ENCODE data around the gene PSMB8. TPM values are rescaled to one million over a fixed set of nuclear protein-coding genes. Genes with fewer than 3 reads are reported as not detected.
A peak's percentile ranks its signal among the peaks of the same experiment; 100 is the strongest.
"Not testable (repeated sequence)": the region's sequence is repeated elsewhere in the genome, so short reads cannot be mapped to it uniquely, and the experiment has no call there.

The PSMB8 gene
- total RNA-seq, result 5.3 TPM

DNA sequence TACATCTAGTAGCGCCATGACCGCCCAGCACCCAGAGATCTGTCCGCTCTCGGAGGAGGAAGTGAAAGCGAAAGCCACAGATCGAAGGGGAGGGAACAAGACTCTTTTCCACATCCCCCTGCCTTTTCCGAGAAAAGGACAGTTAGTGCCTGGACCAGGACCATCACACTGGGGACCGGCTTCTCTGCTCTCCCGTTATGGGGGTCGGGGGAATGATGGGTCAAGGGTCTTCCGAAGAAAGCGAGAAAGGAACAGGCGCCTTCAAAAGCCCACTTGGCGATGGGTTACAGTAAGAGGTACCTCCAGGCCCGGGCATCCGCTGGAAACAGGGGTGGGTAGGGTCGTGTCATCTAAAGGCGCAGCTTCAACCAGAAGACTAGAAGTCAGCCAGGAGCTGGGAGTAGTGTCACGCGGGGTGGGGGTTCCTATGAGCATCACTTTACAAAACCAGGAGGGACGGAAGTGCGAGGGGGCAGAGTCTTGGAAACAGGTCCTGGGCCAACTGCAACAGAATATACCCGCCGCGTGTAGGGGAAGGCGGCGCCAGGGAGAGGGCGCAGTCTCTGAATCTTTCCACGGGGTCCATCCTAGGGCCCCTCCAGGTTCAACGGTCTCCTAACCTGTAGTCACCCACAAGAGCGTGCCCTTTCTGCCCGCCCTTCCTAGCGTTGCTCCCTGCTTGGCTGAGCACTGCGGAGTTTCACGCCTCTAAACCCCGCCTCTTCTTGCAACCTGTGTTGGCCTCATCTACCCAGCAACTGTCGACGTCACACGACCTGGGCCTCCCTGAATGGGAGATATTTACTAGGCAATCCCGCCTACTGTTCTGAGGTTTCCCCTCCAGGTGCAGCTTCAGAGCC, at the start of gene PSMB8:
TSS of gene PSMB8 (minus strand) at position 69 of the 860 bp plus-strand sequence. CDS start at position 18, 51 bp downstream.
- DNase-seq, result peak; percentile 92

DNA sequence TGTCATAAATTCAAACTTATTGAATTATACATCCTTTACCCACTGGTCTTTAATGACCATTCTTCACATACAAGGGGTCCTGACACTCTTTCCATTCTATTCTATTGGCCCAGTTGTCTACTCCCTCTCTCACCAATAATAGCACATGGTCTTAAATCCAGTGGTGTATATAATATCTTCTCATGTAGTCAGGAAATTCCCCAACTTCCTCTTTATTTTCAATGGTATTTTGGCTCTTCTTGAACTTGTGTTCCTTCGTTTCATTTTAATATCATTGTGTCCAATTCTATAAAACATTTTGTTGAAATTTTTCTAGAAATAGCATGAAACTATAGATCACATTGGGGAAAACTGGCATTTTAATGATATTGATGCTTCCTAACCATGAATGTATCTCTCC, 47.0 kb upstream of the PSMB8 start:
- no peak for DNase-seq

DNA sequence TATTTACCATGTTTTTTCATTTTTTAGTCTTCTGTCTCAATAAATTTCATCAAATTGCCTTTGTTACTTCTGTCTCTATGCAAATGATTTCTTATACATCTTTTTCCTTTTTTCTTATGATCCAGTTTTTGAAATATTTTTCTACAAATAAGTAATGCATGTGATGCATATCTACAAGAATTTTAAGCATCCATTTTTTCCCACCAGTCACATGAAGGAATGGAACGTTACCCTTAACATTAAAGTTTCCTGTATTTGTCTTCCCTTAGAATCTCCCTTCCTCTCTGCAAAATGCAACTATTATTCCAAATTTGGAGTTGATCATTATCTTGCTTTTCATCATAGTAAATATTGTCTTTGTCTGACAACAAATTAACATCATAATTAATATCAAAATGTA, 45.7 kb upstream of the PSMB8 start:
- DNase-seq, result no peak

DNA sequence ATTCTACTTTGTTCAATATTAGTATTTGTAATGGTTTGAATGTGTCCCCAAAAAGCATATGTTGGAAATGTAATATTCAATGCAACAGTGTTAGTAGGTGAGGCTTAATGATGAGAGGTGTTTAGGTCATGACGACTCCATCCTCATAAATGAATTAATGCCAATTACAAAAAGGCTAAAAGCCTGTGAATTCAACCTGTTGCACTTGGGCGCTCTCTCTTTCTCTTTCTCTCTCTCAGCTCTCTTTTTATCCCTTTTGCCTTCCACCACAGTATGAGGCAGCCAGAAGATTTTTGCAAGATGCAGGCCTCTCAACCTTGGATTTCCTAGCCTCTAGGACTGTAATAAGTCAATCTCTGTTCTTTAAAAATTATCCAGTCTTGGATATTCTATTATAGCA, 44.7 kb upstream of the PSMB8 start:
- DNase-seq, result no peak

DNA sequence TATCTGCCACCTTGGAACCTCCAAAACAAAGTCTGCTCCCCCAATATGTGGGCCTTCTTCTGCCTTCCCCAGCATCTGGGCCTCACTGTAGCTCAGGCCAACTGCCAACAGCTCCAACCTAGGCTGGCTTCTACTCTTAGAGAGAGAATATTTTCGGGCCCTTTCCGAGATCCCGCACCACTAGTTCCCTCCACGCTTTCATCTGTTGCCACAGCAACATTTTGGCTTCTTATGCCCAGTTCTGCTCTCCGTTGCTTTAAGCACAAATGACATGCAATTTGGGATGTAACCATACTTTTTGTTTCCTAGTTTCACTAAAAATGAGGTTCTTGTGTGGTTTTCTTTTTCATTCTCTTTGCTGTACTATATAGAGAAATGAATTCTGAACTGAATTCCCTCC, 43.8 kb upstream of the PSMB8 start:
- DNase-seq, result no peak

DNA sequence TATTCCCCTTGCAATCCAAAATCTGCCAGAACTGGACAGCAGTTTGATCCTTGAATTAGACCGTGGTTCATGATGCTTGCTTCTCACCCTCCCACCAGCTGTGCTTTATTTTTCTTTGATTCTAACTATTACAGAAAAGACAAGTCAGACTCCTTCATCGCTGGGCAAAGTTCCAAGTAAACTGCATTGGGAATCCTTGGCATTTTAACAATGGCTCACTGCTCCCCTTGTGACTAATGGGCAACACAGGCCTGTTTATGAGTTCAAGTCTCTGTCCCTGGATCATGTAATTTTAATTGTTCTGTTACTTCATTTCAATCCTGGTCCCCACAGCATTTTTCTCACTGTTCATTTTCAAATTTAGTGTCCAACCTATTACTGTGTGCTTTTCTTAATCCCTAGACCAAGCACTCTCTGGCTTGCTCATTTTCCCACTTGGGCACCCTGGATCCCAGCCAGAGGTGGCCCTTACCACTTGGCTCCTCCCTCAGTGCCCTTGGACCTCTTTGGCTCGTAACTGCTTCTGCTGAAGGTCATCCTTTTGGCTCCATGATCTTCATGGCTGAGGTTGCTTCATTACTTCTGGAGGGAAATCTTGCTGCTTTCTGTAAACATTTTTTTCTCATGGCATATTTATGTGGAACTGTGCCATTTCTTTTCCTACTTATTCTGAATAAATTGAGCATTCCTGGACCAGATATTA, 43.0 kb upstream of the PSMB8 start:
- DNase-seq, result no peak

DNA sequence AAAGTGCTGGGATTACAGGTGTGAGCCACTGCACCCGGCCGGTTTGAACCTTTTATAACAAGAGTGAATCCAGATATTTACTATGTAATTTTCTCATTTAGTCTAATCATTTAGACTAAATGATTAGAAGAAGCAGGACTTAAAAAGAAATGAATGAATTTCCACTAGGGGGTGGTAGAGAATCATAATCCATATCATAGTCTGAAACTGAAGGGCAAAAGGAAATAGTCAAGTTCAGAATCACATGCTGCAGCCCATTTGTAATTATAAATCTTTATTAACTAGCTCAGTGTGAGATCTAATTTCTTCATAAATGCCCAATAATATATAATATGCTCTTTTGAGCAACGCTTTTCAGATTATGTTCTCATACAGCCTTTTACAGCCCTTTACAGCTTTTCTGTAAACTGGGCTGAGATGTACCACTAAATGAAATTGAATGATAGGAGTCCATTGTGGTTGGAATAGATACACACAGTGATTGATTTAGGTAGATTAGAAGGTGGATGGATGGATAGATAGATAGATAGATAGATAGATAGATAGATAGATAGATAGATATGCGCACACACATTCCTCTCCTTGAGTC, 41.9 kb upstream of the PSMB8 start:
- no peak for DNase-seq

DNA sequence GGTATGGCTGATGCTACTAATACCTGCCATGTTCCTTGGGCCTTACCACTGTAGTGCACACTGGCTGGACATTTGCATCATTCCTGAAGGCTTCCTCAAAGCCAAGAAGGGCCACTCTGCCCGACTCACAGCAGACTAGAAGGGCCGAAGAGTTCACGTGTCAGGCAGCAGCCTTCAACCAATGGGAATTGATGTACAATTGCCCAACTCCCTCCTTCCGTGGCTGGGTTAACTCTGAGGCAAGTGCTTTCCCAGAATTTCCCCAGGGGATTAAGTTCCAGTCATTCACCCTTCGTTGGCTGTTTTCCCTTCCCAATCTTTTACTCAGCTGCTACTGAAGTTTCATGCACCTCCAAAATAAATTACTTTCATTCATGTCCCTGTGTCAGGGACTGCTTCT, 39.9 kb upstream of the PSMB8 start:
- DNase-seq, result no peak

DNA sequence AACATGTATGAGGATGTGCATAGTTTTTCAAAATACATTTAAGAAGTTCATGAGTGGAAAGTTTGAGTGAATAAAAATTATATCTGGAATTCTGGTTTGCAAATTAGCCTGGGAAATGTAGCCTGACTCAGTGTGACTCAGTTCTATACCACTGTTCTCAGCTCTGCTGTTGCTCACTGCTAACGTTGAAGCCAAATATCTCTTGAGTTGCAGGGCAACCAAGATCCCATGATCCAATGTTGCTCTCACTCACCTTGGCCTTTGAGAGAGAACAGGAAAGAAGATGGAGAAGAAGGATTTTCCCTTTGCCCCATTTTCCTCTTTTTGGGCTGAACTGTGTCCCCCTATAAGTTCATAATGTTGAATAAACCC, 39.0 kb upstream of the PSMB8 start:
- DNase-seq, result no peak

DNA sequence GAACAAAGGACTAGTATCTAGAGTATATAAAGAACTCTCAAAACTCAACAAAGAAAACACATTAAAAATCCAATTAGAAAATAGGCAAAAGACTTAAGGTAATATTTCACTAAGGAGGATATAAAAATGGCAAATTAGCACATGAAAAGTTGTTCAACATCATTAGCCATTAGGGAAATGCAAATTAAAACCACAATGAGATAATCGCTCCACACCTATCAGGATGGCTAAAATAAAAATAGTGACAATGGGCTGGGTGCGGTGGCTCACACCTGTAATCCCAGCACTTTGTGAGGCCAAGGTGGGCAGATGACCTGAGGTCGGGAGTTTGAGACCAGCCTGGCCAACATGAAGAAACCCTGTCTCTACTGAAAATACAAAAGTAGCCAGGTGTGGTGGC, 37.1 kb upstream of the PSMB8 start:
- not testable (repeated sequence) for DNase-seq

DNA sequence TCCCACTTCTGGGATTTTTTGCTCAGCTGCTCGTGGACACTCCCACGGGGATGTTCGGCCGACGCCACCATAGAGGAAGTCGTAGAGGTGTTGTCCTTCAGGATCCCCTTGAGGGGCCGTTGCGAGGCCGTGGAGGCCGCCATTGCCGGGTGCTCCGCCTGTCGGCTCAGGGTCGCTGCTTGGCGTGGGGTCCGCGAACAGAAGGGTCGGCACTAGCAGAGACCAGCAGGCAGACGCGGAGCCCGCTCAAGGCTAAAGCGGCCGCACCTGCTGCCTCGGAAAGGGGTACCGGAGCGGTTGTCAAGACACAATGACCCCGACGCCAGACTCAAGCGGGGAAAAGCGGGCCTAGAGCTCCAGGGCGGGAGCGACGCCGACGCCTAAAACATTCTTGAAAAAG, 35.8 kb upstream of the PSMB8 start:
- no peak for DNase-seq

DNA sequence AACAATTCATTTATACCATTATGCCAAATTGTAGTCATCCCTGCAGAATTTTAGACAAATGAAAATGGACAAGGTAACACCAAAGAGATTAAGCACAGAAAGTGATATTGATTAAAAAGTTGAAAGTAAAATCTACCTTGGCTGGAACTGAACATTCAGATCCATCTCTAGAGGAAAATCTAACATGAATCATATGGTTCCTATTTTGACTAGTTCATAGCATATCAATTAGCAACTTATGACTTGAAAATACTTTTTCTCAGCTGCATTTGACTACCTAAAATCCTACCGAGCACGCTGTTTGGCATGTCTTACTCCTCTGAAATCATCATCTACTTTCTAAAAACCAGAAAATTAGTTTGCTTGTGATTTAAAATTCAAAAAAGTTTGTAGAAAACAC, 32.8 kb upstream of the PSMB8 start:
- DNase-seq, result no peak

DNA sequence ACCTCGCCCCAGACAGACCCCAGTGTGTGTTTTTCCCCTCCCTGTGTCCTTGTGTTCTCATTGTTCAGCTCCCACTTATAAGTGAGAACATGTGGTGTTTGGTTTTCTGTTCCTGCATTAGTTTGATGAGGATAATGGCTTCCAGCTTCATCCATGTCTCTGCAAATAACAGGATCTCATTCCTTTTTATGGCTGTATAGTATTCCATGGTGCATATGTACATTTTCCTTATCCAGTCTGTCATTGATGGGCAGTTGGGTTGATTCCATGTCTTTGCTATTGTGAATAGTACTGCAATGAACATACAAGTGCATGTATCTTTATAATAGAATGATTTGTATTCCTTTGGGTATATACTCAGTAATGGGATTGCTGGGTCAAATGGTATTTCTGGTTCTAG, 30.1 kb upstream of the PSMB8 start:
- DNase-seq, result not testable (repeated sequence)

DNA sequence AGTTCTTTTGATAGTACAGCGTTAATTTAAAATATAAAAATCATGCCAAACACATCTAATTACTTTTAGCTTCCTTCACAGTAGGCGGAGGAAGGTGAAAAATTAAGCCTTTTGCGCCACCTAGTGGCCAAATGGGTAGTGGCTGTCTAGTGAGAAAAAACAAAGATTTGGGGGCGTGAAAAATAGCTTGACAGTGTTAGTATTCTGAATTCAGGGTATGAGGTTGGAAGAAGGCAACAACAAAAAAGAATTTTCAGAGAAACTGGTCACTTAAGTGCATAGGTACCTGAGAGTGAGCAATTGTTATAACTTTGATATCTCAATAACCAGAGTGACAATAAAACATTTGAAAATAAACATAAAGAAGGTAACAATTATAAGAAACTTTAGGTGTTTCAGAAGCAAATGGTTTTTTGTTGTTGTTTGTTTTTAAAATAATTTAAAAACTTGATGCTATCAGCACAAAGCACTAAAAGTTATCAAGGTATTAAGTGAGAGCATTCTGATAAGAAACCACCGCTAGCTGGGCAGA, 24.5 kb upstream of the PSMB8 start:
- peak; percentile 48 for DNase-seq

DNA sequence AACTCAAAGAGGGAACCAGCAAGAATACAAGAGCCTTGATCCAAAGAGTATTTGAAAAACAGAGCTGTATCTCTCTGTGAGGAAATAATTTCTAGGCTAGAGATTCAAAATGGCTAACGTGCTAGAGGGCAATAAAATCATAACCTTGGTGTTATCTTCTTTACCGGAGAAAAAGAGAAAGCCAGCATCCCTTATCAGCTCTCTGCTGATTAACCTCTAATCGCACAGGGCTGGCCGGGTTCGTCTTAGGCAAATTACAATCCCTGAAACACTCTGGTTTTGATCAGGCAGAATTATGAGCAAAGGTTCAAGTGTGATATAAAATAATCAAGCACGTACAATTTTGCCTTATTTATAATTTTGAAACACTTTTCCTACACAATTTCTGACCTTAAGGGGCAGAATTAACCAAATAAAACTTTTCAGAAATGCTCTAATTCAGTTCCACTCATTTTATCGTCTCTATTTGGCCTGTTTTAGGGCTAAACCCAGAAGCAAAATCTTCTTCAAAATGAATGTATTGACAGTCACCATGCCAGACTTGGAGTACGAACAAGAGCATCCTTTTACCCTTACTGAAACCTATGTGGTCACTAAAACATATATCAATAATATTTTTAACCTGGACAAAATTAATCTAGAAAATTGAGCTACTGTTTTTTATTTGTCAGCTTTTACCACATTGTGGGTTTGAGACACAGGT, 23.9 kb upstream of the PSMB8 start:
- no peak for DNase-seq

DNA sequence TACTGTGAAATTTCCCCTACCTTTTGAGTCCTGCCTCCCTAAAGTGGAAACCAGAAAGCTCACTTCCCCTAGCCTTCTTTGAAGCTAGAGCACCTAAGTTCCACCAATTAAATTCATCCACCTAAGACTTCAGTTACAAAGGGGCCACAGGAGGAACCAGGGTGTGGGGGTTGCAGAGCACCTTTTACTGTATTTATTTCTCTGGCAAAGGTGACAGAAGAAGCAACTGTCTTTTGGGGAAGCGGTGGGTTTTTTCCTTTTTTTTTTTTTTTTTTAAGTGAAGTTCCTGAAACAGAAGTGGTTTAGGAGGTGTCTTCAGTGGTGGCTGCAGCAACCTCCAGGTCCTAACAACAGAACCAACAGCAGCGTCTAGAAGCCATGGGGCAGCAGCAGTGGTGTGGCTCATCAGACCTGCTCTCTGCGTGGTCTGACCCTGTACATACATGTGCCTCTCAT, 23.2 kb upstream of the PSMB8 start:
- no peak for DNase-seq

DNA sequence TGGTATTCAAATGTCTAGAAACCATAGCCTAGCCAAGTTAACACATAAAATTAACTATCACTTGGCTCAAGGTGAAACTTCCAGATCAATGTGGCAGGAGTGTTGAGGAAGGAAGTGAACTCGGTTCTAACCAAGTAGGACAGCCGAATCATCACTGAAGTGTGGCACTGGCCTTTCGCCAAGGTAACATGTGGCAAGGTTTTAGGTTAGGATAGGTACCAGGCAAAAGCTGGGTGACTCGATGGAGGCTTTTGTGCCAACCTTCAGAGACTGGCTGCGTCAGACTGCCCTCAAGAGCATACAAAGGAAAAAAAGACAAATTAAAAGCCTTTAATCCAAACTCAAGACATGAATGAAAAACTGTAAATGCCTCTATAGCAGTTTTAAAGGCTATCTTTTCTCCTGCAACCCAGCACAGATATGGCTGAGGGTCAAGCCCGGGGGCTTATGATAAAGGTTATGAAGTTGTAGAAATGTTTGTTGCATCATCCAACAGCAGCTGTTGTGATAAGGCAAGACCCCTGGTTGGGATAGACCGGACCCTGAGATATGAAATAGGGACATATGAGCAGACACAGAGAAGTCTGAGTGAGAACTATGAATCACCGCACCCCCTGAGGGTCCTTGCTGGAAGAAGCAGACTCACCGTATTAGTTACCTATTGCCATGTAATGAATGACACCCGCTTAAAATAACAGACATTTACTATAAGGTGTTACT, 22.0 kb upstream of the PSMB8 start:
- DNase-seq, result no peak

DNA sequence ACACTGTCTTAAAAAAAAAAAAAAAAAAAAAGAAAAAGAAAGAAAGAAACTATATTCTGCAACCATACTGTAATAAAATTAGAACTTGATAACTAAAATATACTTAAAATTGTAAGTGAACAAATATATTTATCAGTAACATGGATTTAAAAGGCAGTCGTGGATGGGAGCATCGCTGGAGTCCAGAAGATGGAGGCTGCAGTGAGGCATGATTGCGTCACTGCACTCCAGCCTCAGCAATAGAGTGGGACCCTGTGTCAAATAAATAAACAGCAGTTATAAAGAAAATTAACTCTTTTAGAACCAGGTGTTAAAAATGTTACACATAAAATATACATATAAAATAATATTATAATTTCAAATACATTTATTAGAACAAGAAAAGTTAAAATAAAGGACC, 18.9 kb upstream of the PSMB8 start:
- no peak for DNase-seq

DNA sequence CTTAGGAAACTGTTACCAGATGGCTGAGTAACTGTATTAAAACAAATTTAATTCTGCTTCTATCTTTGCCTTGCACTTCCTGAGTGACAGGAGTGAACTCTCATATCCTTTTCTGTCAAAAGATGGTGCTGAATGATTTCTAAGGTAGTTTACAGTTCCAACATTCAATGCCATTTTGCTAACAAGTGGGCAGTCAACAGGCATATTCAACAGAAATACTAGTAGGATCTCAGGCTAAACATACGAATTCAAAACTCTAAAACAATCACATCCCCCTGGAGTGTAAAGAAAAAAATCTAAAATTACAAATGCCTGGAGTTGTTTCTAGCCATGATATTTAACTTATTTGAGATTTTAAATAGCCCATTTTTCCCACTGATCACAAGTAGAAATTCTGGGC, 16.8 kb upstream of the PSMB8 start:
- DNase-seq, result no peak

DNA sequence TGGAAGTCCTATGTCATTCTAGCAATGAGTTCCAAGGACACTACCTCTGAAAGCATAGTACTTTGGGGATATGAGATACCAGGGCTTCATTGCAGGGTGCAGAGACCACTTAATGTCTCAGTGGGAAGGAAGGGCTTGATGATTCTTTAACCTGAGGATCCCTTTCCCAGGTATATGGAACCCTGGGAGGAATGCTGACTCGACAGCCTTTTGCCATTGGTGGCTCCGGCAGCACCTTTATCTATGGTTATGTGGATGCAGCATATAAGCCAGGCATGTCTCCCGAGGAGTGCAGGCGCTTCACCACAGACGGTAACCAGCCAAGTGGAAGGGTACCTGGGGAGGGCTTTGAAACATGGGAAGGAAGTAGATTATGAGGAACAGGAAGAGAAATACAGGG, 14.3 kb upstream of the PSMB8 start:
- no peak for DNase-seq

DNA sequence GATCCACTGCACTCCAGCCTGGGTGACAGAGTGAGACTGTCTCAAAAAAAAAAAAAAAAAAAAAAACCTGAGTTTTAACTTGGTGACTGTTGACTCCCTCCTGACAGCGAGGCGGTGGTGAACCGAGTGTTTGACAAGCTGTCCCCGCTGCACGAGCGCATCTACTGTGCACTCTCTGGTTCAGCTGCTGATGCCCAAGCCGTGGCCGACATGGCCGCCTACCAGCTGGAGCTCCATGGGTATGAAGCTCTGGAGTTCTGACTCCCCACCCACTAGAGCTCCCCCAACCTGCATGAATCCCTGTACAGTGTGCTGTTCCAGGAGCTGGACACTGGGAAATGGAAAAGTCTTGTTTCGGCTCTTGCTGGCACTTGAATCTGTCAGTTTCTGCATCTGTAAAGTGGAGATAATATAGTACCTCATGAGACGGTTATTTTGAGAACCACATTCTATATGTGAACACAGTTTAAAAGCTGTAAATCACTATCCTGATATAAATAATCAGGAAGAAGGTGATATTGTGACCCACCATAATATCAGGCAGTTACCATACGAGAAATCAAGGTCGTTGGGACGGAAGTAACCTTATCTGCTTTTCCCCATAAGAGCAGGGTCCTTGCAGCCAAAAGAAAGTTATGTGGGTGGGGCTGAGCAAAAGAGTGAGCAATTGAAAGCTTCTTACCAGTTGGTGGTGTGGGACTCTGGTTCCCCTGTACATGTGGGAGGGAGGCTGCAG, 13.5 kb upstream of the PSMB8 start:
- DNase-seq, result no peak

Data from occipital lobe (tissue), 2 donors.